ENCODE results near the gene SRBD1.

GRCh38 chr2:45433363-45433762 lies 177.7 kb downstream of the SRBD1 start:
- TF ChIP-seq EZH2phosphoT487 (IDR thresholded peaks at IDR 0.05; ENCODE audit: insufficient read depth, low read depth) (no peak), EZH2 (IDR thresholded peaks at IDR 0.05; ENCODE audit: insufficient read depth, poor library complexity, severe bottlenecking) (no peak)
